SW 1271 (cell line): ENCODE results near the gene EIF2AK3.

Source experiments
- DNase-seq, 2 experiments: peaks; one replicate each; lab custom pipeline; 2025; lab: John Stamatoyannopoulos, UW

EIF2AK3 gene

DNA sequence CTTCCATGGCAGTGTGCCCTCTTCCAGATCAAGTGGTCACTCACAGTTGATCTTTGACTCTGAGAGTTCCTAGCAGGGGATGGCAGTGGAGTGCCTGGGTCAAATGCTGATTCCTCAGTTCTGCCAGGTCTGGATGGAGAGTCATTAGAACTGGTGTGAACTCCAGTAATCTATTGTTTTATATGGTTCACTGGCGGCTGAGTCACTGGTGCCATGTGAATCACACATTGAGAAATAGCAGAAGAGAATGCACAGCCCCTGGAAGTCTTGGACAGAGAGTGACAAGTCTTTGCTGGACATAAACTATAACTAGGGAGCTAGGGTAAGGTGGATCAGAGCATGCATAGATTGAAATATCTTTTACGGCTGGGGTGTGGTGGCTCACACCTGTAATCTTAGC is 86.9 kb downstream of the EIF2AK3 start:
- DNase-seq: no peak

- no peak for DNase-seq
Observed at GRCh38 chr2:88538362-88538917, 88.8 kb downstream of the EIF2AK3 start.

- no peak for DNase-seq
Observed at GRCh38 chr2:88537640-88538039, 89.6 kb downstream of the EIF2AK3 start.

- DNase-seq: no peak
Observed at GRCh38 chr2:88530081-88530480, 97.2 kb downstream of the EIF2AK3 start.

- no peak for DNase-seq
Observed at GRCh38 chr2:88521445-88522073, 105.7 kb downstream of the EIF2AK3 start.

GRCh38 chr2:88517759-88518201 is 109.5 kb downstream of the EIF2AK3 start:
- DNase-seq: no peak
